ENCODE measurements around the gene PSKH1. TPM values are rescaled to one million over a fixed set of nuclear protein-coding genes. Genes with fewer than 3 reads are reported as not detected.
A peak's percentile ranks its signal among the peaks of the same experiment; 100 is the strongest.

PSKH1 gene
- total RNA-seq, 2 experiments from 2014 or later = 11.4 to 13.3 TPM

- ChIA-PET POLR2A (interaction anchor here (1.0 to 1.4 kb wide), 2 partner anchors 11 to 113 kb away, joined by 3 to 4 read pairs; no protein-coding TSS in a partner anchor), CTCF (no interaction called here)
- H3K36me3 ChIP-seq (ENCODE audit: insufficient read depth, low read length) = peaks cover 57% of the 10 kb centered on the region
- ATAC-seq (ENCODE audit: poor library complexity) = no peak
- intact Hi-C loops (cut with DNase I, micrococcal nuclease) = no loop called here
- no peak overlapping the region for H3K4me3 Mint-ChIP-seq
- H3K4me1 ChIP-seq (ENCODE audit: insufficient read depth, low read length) = peaks cover 11% of the 10 kb centered on the region
- H3K27ac Mint-ChIP-seq = no peak overlapping the region
- no peak overlapping the region for H3K27ac ChIP-seq (ENCODE audit: low read depth in 1 of 2, low read length in 2 of 2)
- H3K9me3 ChIP-seq (ENCODE audit: control insufficient read depth in 1 of 2, insufficient read depth in 1 of 2, low read length in 2 of 2) = no peaks in the 10 kb centered on the region
- H3K4me1 Mint-ChIP-seq (ENCODE audit: low read depth) = peaks cover 3% of the 10 kb centered on the region
- H3K4me3 ChIP-seq (ENCODE audit: low read length) = no peak overlapping the region
- DNase-seq = no peak
- no peaks in the 10 kb centered on the region for H3K9me3 Mint-ChIP-seq
- H3K27me3 Mint-ChIP-seq = no peaks in the 10 kb centered on the region
- peaks cover 14% of the 10 kb centered on the region for H3K36me3 Mint-ChIP-seq (ENCODE audit: low read depth)
- no peak for TF ChIP-seq CTCF (IDR thresholded peaks at IDR 0.05)
- H3K27me3 ChIP-seq (ENCODE audit: control insufficient read depth in 1 of 2, insufficient read depth in 2 of 2, low read length in 2 of 2) = no peaks in the 10 kb centered on the region
Observed at GRCh38 chr16:67946966-67947558, 54.0 kb downstream of the PSKH1 start.

- no peak overlapping the region for H3K27ac Mint-ChIP-seq
- no peak overlapping the region for H3K4me3 ChIP-seq (ENCODE audit: low read length)
- no peaks in the 10 kb centered on the region for H3K4me1 Mint-ChIP-seq (ENCODE audit: low read depth)
- no peaks in the 10 kb centered on the region for H3K9me3 ChIP-seq (ENCODE audit: control insufficient read depth in 1 of 2, insufficient read depth in 1 of 2, low read length in 2 of 2)
- no peaks in the 10 kb centered on the region for H3K27me3 ChIP-seq (ENCODE audit: control insufficient read depth in 1 of 2, insufficient read depth in 2 of 2, low read length in 2 of 2)
- H3K9me3 Mint-ChIP-seq = no peaks in the 10 kb centered on the region
- H3K4me1 ChIP-seq (ENCODE audit: insufficient read depth, low read length) = peaks cover 2% of the 10 kb centered on the region
- CTCF ChIA-PET = no interaction called here
- DNase-seq (no peak), ATAC-seq (ENCODE audit: poor library complexity) (no peak)
- no peak overlapping the region for H3K27ac ChIP-seq (ENCODE audit: low read depth in 1 of 2, low read length in 2 of 2)
- TF ChIP-seq CTCF (IDR thresholded peaks at IDR 0.05) = no peak
- POLR2A ChIA-PET = no interaction called here
- intact Hi-C loops (cut with DNase I, micrococcal nuclease) = no loop called here
- peaks cover 11% of the 10 kb centered on the region for H3K36me3 Mint-ChIP-seq (ENCODE audit: low read depth)
- no peak overlapping the region for H3K4me3 Mint-ChIP-seq
- H3K27me3 Mint-ChIP-seq = no peaks in the 10 kb centered on the region
- H3K36me3 ChIP-seq (ENCODE audit: insufficient read depth, low read length) = peaks cover 52% of the 10 kb centered on the region
Observed at GRCh38 chr16:67948015-67948414, 55.0 kb downstream of the PSKH1 start.

- H3K4me3 ChIP-seq (ENCODE audit: low read length) = no peak overlapping the region
- Mint-ChIP-seq H3K4me1 (ENCODE audit: low read depth) (no peaks in the 10 kb centered on the region), H3K27ac (no peak overlapping the region), H3K9me3 (no peaks in the 10 kb centered on the region), H3K27me3 (no peaks in the 10 kb centered on the region), H3K36me3 (ENCODE audit: low read depth) (peaks cover 11% of the 10 kb centered on the region), H3K4me3 (no peak overlapping the region)
- H3K27ac ChIP-seq (ENCODE audit: low read depth in 1 of 2, low read length in 2 of 2) = no peak overlapping the region
- no peak for ATAC-seq (ENCODE audit: poor library complexity)
- DNase-seq = peak in 1 of 14 experiments; percentile 6
- CTCF ChIA-PET = no interaction called here
- no peaks in the 10 kb centered on the region for H3K4me1 ChIP-seq (ENCODE audit: insufficient read depth, low read length)
- TF ChIP-seq CTCF (IDR thresholded peaks at IDR 0.05) = no peak
- no peaks in the 10 kb centered on the region for H3K27me3 ChIP-seq (ENCODE audit: control insufficient read depth in 1 of 2, insufficient read depth in 2 of 2, low read length in 2 of 2)
- POLR2A ChIA-PET = interaction anchor here (0.9 kb wide), 1 partner anchor 9 kb away, joined by 4 read pairs; no protein-coding TSS in a partner anchor
- H3K9me3 ChIP-seq (ENCODE audit: control insufficient read depth in 1 of 2, insufficient read depth in 1 of 2, low read length in 2 of 2) = no peaks in the 10 kb centered on the region
- peaks cover 59% of the 10 kb centered on the region for H3K36me3 ChIP-seq (ENCODE audit: insufficient read depth, low read length)
- intact Hi-C loops (cut with DNase I, micrococcal nuclease) = no loop called here
Observed at GRCh38 chr16:67949645-67950044, 56.6 kb downstream of the PSKH1 start.

Data from CD4-positive, alpha-beta T cell (primary cell).